Measurements from ENCODE around the gene DLG2.

DNA sequence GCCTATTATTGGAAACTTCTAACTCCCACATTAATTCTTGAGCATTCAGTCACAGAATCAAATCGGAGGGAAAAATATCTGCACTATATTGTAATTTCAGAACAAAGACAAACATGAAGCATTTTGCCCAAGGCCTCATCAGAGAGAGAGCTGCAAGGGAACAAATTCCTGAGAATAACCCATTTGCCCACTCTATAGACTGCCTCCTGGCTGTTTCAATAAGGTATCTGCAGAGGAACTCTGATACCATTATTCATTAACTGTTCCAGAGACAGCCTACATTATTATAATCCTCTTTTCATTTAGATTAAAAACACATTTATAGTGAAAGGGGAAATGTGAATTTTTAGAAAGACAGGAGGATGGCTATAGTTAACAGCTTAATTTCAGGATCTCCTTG, 663.9 kb downstream of the DLG2 start:
- TF ChIP-seq, protein P1, sequence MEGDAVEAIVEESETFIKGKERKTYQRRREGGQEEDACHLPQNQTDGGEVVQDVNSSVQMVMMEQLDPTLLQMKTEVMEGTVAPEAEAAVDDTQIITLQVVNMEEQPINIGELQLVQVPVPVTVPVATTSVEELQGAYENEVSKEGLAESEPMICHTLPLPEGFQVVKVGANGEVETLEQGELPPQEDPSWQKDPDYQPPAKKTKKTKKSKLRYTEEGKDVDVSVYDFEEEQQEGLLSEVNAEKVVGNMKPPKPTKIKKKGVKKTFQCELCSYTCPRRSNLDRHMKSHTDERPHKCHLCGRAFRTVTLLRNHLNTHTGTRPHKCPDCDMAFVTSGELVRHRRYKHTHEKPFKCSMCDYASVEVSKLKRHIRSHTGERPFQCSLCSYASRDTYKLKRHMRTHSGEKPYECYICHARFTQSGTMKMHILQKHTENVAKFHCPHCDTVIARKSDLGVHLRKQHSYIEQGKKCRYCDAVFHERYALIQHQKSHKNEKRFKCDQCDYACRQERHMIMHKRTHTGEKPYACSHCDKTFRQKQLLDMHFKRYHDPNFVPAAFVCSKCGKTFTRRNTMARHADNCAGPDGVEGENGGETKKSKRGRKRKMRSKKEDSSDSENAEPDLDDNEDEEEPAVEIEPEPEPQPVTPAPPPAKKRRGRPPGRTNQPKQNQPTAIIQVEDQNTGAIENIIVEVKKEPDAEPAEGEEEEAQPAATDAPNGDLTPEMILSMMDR (IDR thresholded peaks at IDR 0.05; ENCODE audit: insufficient read depth, low read length): no peak
- TF ChIP-seq, protein P2, sequence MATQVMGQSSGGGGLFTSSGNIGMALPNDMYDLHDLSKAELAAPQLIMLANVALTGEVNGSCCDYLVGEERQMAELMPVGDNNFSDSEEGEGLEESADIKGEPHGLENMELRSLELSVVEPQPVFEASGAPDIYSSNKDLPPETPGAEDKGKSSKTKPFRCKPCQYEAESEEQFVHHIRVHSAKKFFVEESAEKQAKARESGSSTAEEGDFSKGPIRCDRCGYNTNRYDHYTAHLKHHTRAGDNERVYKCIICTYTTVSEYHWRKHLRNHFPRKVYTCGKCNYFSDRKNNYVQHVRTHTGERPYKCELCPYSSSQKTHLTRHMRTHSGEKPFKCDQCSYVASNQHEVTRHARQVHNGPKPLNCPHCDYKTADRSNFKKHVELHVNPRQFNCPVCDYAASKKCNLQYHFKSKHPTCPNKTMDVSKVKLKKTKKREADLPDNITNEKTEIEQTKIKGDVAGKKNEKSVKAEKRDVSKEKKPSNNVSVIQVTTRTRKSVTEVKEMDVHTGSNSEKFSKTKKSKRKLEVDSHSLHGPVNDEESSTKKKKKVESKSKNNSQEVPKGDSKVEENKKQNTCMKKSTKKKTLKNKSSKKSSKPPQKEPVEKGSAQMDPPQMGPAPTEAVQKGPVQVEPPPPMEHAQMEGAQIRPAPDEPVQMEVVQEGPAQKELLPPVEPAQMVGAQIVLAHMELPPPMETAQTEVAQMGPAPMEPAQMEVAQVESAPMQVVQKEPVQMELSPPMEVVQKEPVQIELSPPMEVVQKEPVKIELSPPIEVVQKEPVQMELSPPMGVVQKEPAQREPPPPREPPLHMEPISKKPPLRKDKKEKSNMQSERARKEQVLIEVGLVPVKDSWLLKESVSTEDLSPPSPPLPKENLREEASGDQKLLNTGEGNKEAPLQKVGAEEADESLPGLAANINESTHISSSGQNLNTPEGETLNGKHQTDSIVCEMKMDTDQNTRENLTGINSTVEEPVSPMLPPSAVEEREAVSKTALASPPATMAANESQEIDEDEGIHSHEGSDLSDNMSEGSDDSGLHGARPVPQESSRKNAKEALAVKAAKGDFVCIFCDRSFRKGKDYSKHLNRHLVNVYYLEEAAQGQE (IDR thresholded peaks at IDR 0.05; ENCODE audit: insufficient replicate concordance, low read depth): no peak
- no peak for TF ChIP-seq POLR2AphosphoS5 (IDR thresholded peaks at IDR 0.05; ENCODE audit: low read depth)
